ENCODE results near the gene PLCB1.

The PLCB1 gene

GRCh38 chr20:8756410-8756809 lies 624.3 kb downstream of the PLCB1 start:
- DNase-seq, result no peak

- DNase-seq, result no peak
Observed at GRCh38 chr20:8757146-8757545, 625.1 kb downstream of the PLCB1 start.

GRCh38 chr20:8764344-8764962 lies 632.4 kb downstream of the PLCB1 start:
- no peak for DNase-seq

DNA sequence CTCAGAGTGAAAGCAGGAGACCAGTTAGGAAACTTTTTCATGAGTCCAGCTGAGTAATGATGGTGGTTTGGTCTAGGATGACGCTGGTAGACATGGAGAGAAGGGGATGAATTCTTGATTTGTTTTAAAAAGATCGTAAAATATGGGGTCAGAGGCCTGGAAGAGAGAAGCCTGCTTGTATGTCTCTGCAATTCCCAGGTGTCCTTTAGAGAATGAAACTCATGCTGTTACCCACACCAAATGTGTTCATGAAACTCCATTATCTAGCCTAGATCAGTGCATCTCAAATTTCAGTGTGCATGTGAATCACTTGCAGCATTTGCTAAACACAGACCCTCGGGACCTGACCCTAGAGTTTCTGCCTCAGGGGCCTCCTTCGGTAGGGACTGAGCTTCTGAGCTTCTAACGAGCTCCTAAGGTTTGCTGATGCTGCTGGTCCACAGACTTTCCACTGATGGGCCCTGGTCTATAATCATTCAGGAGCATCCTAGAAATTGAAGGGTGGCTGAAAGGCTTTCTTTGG lies 634.9 kb downstream of the PLCB1 start:
- DNase-seq, result no peak

DNA sequence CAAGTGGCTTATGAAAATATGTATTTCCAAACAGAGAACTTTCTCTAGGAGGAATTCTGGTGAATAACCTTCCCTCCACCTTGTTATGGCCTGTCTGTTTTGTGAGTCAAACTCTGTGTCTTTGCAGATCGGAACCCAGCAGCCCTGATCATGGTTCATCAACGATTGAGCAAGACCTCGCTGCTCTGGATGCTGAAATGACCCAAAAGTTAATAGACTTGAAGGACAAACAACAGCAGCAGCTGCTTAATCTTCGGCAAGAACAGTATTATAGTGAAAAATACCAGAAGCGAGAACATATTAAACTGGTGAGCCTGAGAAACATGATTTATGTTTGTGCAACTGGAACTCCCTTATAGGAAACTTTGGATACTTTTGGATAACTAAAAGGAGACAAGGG lies 642.3 kb downstream of the PLCB1 start:
- DNase-seq, result no peak

GRCh38 chr20:8777911-8778310 lies 645.8 kb downstream of the PLCB1 start:
- DNase-seq, result no peak

GRCh38 chr20:8778387-8778786 lies 646.3 kb downstream of the PLCB1 start:
- DNase-seq, result no peak

DNA sequence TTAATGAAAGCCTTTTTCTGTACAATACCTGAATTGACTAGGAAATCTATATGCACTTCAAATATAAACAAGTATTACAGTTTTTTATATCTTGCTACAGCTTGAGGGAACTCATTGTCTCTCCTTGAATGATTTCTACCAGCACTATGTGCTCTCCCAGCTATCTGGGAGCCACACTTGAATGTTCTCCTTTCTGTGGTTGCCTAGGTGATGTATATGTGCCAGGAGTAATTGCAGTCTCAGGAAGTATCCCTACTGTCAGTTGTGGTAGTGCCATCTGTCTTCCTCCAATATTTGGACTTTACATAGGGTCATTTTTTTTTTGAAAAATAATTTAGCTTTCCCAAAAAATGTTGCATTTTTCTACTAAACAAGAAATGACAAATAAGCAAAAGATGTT lies 648.8 kb downstream of the PLCB1 start:
- DNase-seq, result no peak

GRCh38 chr20:8782804-8783203 lies 650.7 kb downstream of the PLCB1 start:
- no peak for DNase-seq

DNA sequence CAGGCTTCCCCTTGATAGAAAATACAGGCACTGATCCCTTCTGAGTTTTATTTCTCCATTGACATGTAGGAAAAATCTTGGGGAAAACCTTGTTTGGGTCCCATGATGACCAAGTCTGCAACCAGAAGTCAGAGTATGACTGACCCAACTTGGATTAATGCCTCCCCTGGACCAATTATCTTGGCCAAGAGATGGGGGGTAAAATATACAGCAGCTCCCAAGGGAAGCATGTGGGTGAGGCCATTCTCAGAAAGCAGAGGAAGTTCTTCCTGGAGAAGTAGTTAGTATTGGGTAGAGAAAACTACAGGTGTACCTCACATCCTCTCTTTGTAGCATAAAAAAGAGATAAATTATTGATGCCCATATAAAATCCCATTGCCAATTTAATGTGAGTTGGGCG lies 651.7 kb downstream of the PLCB1 start:
- no peak for DNase-seq

DNA sequence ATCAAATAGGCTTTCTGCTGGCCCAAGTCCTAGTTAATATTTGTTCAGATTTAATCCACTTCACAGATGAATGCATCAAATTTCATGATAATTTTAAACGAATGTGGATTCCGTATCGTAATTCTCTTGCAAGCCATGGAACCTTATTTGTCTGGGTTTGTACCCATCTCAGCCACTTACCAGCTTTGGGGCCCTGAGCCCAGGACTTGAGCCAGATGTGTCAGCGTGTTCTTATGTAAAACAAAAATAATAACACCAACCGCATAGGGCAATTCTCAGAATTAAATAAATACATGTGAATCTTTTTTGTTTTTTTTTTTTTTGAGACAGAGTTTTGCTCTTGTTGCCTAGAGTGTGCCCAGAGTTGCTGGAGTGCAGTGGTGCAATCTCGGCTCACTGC lies 654.3 kb downstream of the PLCB1 start:
- DNase-seq, result no peak

DNA sequence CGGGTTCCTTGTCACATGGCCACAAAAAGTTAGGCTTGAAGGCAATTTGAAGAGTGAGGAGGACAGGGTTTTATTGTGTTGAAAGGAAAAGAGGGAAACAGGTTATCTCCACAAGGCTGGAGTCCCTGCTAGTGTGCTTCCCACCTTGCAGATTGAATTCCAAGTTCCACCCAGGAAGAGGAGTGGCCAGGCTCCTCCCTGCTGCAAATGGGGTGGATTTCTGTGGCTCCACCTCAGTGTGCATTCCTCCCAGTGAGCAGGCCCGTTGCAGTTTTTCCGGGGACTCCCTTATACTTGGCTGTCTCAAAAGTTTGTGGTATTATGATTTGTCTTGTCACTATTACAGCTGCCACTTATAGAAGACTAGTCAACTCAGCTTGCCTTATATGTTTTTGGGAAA lies 655.0 kb downstream of the PLCB1 start:
- no peak for DNase-seq

GRCh38 chr20:8788275-8788674 lies 656.2 kb downstream of the PLCB1 start:
- DNase-seq, result no peak

DNA sequence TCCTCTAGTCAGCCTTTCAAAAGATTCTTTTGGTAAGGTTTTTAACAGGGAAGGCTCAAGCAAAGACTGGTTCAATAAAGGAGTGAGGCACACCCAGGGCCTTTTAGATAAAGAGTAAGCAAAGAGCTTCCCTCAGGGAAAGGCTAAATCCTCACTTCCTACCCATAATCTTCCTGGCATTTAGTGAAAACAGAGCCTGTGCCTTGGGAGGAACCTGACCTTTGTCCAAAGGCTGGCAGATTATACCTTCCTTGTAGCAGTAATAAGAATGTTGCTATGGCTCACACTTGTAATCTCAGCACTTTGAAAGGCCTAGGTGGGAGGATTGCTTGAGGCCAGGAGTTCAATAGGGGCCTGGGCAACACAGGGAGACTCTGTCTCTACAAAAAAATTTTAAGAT lies 656.8 kb downstream of the PLCB1 start:
- no peak for DNase-seq

- peak; percentile 11 for DNase-seq
Observed at GRCh38 chr20:8790442-8791074, 658.5 kb downstream of the PLCB1 start.

GRCh38 chr20:8795404-8795803 lies 663.3 kb downstream of the PLCB1 start:
- no peak for DNase-seq

DNA sequence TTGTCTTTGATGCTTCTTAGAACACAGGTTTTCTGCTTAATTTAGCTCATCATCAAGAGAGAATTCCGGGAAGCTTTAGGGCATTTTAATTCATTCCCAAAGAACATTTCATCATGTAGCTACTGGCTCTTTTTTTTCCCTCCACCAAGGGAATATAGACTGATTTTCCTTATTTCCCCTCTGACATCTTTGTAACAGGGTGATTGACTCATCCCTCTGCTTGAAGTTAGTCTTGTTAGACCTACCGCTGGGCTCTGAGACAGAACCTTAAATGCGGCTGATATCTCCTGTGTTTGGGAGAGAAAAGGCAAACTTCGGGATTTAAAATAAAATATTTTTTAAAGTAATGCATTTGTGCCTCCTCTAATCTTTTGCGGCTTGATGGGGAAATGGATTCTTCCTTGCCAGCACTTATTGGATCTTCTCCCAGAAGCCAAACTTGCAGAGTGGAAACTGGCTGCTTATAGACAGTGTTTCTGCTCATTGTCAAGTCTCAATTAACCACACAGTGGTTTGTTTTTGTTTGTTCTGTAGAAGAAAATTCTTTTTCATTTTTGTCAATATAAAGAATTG lies 664.1 kb downstream of the PLCB1 start:
- no peak for DNase-seq

DNA sequence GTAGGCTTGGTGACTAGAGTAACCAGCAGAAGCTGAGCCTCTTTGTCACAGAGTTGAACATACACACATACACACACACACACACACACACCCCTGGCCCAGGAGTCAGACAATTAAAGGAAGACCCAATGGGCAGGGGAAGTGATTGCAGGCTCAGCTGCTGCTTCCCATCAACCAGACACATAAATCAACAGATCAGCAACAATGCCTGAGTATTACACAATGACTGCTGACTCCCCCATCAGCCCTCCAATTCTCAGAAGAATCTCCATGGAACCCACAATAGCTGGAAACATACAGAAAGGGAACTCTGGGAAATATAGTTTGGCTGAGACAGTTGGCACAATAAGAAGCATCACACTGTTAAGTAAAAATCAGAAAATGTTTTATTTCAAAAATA lies 666.4 kb downstream of the PLCB1 start:
- no peak for DNase-seq

- DNase-seq, result no peak
Observed at GRCh38 chr20:8800089-8800488, 668.0 kb downstream of the PLCB1 start.

DNA sequence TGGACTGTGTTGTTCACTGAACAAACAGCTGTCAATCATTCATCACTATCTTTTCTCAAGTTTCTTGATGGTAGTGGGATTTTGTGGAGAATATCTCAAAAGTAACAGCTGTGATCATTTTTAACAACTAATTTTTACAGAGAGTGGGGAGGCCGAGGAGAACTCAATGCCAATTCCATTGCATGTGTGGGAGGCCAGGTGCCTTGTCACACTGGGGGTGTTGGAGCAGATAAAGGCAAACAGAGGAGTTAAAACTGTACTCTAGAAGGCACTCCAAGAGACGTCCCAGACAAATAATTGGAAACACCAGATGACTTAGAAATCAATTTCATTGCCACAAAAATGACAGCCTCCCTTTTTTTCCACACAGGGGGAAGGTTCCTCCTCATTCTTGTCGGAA lies 669.6 kb downstream of the PLCB1 start:
- no peak for DNase-seq

DNA sequence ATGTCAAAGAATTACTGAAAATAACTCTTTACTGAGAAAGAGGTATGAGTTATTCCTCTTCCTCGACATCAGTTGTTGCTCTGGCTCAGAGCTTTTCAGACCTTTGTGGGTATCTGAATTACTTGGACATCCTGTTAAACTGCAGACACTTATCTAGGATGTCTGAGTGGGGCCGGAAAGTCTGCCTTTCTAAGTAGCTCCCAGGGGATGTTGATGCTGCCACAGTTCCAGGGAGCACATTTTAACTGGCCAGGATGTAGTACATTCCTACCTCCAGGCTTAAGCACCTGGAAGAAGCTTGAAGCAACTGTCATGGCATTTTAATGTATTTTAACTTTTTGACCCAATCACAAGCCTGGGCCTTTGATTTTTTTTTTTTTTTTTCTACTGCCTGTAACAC lies 671.0 kb downstream of the PLCB1 start:
- no peak for DNase-seq

GRCh38 chr20:8803941-8804340 lies 671.9 kb downstream of the PLCB1 start:
- DNase-seq, result no peak

DNA sequence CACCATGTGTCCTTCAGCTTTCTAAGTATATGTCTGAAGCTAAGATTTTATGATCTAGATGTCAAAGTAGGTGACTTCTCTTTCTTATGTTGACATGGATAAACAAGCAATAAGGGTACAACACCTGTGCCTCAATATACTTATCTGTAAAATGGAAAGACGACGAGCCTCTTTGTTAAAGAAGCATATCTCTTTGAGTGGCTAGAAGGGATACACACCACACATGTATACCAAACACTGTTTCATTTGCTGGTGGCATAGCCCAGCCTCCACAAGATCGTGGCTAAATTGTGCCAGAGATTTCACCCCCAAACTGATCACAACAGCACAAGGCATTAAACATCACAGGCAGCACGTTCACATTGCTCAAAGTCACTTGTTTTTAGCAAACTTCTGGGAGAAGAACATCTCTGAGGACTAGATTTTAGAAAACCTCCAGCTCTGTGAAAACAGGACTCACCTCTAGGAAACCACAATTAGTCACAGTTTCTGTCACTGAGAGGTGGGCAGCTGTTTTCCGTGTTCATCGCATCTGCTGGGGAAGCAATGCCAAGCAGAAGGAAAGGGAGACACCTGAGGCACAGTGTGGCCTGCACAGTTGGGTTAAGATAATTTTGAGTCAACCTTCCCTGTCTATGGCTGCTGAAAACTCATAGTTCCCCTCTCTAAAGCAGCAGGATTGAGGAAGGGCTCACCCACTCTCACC lies 673.8 kb downstream of the PLCB1 start:
- DNase-seq, result no peak
